Measurements from ENCODE around the gene PRND. TPM values are rescaled to one million over a fixed set of nuclear protein-coding genes. Genes with fewer than 3 reads are reported as not detected.
A peak's percentile ranks its signal among the peaks of the same experiment; 100 is the strongest.
"Not testable (repeated sequence)": the region's sequence is repeated elsewhere in the genome, so short reads cannot be mapped to it uniquely, and the experiment has no call there.

The PRND gene
- total RNA-seq, 1 donor from 2014 or later = 371 TPM

DNA sequence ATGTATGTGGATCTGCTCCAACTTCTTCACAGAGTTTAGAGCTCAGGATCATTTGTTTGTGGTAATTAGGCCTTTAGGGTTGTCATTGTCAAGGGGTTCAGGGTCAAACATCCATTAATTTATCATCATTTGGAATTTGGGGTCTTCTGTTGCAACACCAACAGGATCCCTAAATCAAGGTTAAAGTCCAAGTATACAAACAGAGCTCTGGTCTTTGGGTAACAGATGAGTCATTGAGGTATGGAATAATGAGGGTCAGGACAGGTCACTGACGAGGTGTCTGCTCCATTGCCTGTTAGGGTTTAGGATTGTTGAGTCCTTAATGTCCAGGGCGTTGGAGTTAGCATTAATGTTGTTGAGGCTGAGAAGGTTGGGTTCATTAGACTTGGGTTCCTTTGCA lies 47.6 kb downstream of the PRND start:
- H3K27ac Mint-ChIP-seq (ENCODE audit: unreplicated experiment) = no peak overlapping the region
- H3K9me3 Mint-ChIP-seq (ENCODE audit: unreplicated experiment) = peaks cover 23% of the 10 kb centered on the region

DNA sequence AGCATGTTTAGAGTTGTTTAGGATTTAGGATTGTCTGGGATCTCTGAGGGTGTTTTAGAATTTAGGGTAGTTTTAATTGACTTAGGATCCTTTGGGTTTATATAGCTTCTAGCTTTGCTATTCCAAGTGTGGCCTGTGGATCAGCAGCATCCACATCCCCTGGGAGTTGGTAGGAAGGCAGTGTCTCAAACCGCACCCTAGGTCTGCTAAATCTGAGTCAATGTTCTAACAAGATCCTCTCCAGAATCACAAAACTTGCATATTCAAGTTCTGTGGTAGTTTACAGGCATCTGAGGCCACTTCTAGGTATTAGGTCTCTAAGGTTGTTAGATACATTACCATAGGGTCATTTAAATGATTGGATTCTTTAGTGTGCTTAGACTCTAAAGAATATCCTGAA lies 48.3 kb downstream of the PRND start:
- H3K27ac Mint-ChIP-seq (ENCODE audit: unreplicated experiment) = no peak overlapping the region
- H3K4me1 Mint-ChIP-seq (ENCODE audit: unreplicated experiment) = peaks cover 12% of the 10 kb centered on the region
- TF ChIP-seq, protein P1, sequence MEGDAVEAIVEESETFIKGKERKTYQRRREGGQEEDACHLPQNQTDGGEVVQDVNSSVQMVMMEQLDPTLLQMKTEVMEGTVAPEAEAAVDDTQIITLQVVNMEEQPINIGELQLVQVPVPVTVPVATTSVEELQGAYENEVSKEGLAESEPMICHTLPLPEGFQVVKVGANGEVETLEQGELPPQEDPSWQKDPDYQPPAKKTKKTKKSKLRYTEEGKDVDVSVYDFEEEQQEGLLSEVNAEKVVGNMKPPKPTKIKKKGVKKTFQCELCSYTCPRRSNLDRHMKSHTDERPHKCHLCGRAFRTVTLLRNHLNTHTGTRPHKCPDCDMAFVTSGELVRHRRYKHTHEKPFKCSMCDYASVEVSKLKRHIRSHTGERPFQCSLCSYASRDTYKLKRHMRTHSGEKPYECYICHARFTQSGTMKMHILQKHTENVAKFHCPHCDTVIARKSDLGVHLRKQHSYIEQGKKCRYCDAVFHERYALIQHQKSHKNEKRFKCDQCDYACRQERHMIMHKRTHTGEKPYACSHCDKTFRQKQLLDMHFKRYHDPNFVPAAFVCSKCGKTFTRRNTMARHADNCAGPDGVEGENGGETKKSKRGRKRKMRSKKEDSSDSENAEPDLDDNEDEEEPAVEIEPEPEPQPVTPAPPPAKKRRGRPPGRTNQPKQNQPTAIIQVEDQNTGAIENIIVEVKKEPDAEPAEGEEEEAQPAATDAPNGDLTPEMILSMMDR (IDR thresholded peaks at IDR 0.05; ENCODE audit: unreplicated experiment) = no peak
- no peak overlapping the region for H3K4me3 Mint-ChIP-seq (ENCODE audit: unreplicated experiment)
- H3K36me3 Mint-ChIP-seq (ENCODE audit: low read depth, unreplicated experiment) = peaks cover 33% of the 10 kb centered on the region
- peaks cover 23% of the 10 kb centered on the region for H3K9me3 Mint-ChIP-seq (ENCODE audit: unreplicated experiment)
- DNase-seq (ENCODE audit: low spot score) = no peak
- H3K27me3 Mint-ChIP-seq (ENCODE audit: unreplicated experiment) = peaks cover 3% of the 10 kb centered on the region

More for the DNA sequence above, 47.6 kb downstream of the PRND start:
- TF ChIP-seq, protein P1 (IDR thresholded peaks at IDR 0.05; ENCODE audit: unreplicated experiment) = no peak
- peaks cover 33% of the 10 kb centered on the region for H3K36me3 Mint-ChIP-seq (ENCODE audit: low read depth, unreplicated experiment)
- H3K27me3 Mint-ChIP-seq (ENCODE audit: unreplicated experiment) = peaks cover 3% of the 10 kb centered on the region
- peak overlapping the region; percentile 38 for H3K4me3 Mint-ChIP-seq (ENCODE audit: unreplicated experiment)
- H3K4me1 Mint-ChIP-seq (ENCODE audit: unreplicated experiment) = peaks cover 12% of the 10 kb centered on the region
- DNase-seq (ENCODE audit: low spot score) = no peak

GRCh38 chr20:4771004-4771403 lies 49.3 kb downstream of the PRND start:
- Mint-ChIP-seq H3K36me3 (ENCODE audit: low read depth, unreplicated experiment) (peaks cover 33% of the 10 kb centered on the region), H3K4me1 (ENCODE audit: unreplicated experiment) (peaks cover 12% of the 10 kb centered on the region), H3K9me3 (ENCODE audit: unreplicated experiment) (peaks cover 23% of the 10 kb centered on the region)

DNA sequence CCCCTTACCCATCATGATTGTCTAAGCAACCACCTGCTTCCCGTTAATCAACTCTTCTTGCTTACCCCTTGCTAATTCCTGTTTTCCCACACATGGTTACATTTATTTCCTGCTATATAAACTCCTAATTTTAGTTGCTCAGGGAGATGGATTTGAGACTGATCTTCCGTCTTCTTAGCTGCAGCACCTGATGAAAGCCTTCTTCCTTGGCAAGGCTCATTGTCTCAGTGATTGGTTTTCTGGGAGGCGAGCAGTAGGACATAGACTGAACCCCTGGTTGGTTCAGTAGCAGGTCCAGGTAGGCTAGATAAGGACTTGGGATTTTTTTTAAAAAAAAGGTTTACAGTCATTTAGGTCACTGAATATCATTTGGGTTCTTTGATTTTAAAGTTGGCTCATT lies 50.4 kb downstream of the PRND start:
- no peak for DNase-seq (ENCODE audit: low spot score)
- peaks cover 23% of the 10 kb centered on the region for H3K9me3 Mint-ChIP-seq (ENCODE audit: unreplicated experiment)
- peaks cover 4% of the 10 kb centered on the region for H3K4me1 Mint-ChIP-seq (ENCODE audit: unreplicated experiment)
- H3K36me3 Mint-ChIP-seq (ENCODE audit: low read depth, unreplicated experiment) = peaks cover 33% of the 10 kb centered on the region
- no peak overlapping the region for H3K4me3 Mint-ChIP-seq (ENCODE audit: unreplicated experiment)
- peaks cover 3% of the 10 kb centered on the region for H3K27me3 Mint-ChIP-seq (ENCODE audit: unreplicated experiment)
- no peak overlapping the region for H3K27ac Mint-ChIP-seq (ENCODE audit: unreplicated experiment)
- TF ChIP-seq, protein P1 (IDR thresholded peaks at IDR 0.05; ENCODE audit: unreplicated experiment) = no peak

More at GRCh38 chr20:4771004-4771403, 49.3 kb downstream of the PRND start:
- Mint-ChIP-seq H3K4me3 (ENCODE audit: unreplicated experiment) (no peak overlapping the region), H3K27ac (ENCODE audit: unreplicated experiment) (no peak overlapping the region), H3K27me3 (ENCODE audit: unreplicated experiment) (peaks cover 3% of the 10 kb centered on the region)
- no peak for DNase-seq (ENCODE audit: low spot score)
- TF ChIP-seq, protein P1 (IDR thresholded peaks at IDR 0.05; ENCODE audit: unreplicated experiment) = no peak

GRCh38 chr20:4773014-4773413 lies 51.3 kb downstream of the PRND start:
- not testable (repeated sequence) for H3K4me3 Mint-ChIP-seq (ENCODE audit: unreplicated experiment); H3K27me3 Mint-ChIP-seq (ENCODE audit: unreplicated experiment)
- peaks cover 23% of the 10 kb centered on the region for H3K9me3 Mint-ChIP-seq (ENCODE audit: unreplicated experiment)

More at GRCh38 chr20:4773014-4773413, 51.3 kb downstream of the PRND start:
- H3K4me1 Mint-ChIP-seq (ENCODE audit: unreplicated experiment); DNase-seq (ENCODE audit: low spot score); H3K27ac Mint-ChIP-seq (ENCODE audit: unreplicated experiment): not testable (repeated sequence)
- peaks cover 33% of the 10 kb centered on the region for H3K36me3 Mint-ChIP-seq (ENCODE audit: low read depth, unreplicated experiment)
